Activated CD8-positive, alpha-beta memory T cell treated with anti-CD3 and anti-CD28 coated beads, Interleukin-2, amount 10 ng/mL, durations not matched to agents 7 days and 5 days (primary cell): Measurements from ENCODE around the gene EBF3. TPM values are rescaled to one million over a fixed set of nuclear protein-coding genes. Genes with fewer than 3 reads are reported as not detected.

Experiments
- ATAC-seq: fragments of 150-1000 bp; cut with Tn5 transposase; one replicate; pipeline ENCODE4 v1.10.0; 2021; ENCODE audit warnings: moderate library complexity
- CTCF ChIA-PET: fragments of 350-600 bp; sonication (Branson Sonifier 250); formaldehyde crosslinking; loops from one replicate; lab custom pipeline; 2021; ENCODE audit warnings: antibody characterized with exemption; lab: Charles Lee
- DNase-seq: peaks from one replicate; pipeline ENCODE4 v3.0.0-alpha.2; 2020
- H3K27ac Mint-ChIP-seq: one replicate; pipeline ENCODE4 v1.8.0; 2021; ENCODE audit warnings: mild to moderate bottlenecking, mixed read lengths
- H3K27me3 Mint-ChIP-seq: one replicate; pipeline ENCODE4 v1.8.0; 2021; ENCODE audit warnings: mixed read lengths
- H3K36me3 Mint-ChIP-seq: one replicate; pipeline ENCODE4 v1.8.0; 2021; ENCODE audit warnings: mild to moderate bottlenecking, mixed read lengths
- H3K4me1 Mint-ChIP-seq: one replicate; pipeline ENCODE4 v1.8.0; 2021; ENCODE audit warnings: mixed read lengths
- H3K4me3 Mint-ChIP-seq: one replicate; pipeline ENCODE4 v1.8.0; 2021; ENCODE audit warnings: mild to moderate bottlenecking, moderate library complexity, mixed read lengths
- H3K9me3 Mint-ChIP-seq: one replicate; pipeline ENCODE4 v1.8.0; 2022; ENCODE audit warnings: low read depth, mixed read lengths
- total RNA-seq, 2 experiments: library from RNA; stranded (reverse); gene quantifications; one replicate each; pipeline ENCODE4 v1.2.3, GENCODE V29; 2021

The EBF3 gene
- total RNA-seq, 2 experiments from 2014 or later = not detected

GRCh38 chr10:129854796-129855705 lies 109.0 kb downstream of the EBF3 start:
- H3K9me3 Mint-ChIP-seq = no peaks in the 10 kb centered on the region
- no peaks in the 10 kb centered on the region for H3K36me3 Mint-ChIP-seq
- H3K27me3 Mint-ChIP-seq = no peaks in the 10 kb centered on the region
- CTCF ChIA-PET = no interaction called here
- no peak overlapping the region for H3K4me3 Mint-ChIP-seq
- H3K4me1 Mint-ChIP-seq = no peaks in the 10 kb centered on the region
- no peak for DNase-seq
- H3K27ac Mint-ChIP-seq = no peak overlapping the region
- no peak for ATAC-seq

GRCh38 chr10:129854158-129854557 lies 109.9 kb downstream of the EBF3 start:
- H3K36me3 Mint-ChIP-seq = no peaks in the 10 kb centered on the region
- H3K4me3 Mint-ChIP-seq = no peak overlapping the region
- no peaks in the 10 kb centered on the region for H3K4me1 Mint-ChIP-seq
- no peaks in the 10 kb centered on the region for H3K27me3 Mint-ChIP-seq
- DNase-seq (no peak), ATAC-seq (no peak)
- H3K27ac Mint-ChIP-seq = no peak overlapping the region
- H3K9me3 Mint-ChIP-seq = no peaks in the 10 kb centered on the region
- CTCF ChIA-PET = no interaction called here

GRCh38 chr10:129853562-129853903 lies 110.5 kb downstream of the EBF3 start:
- ATAC-seq = no peak
- Mint-ChIP-seq H3K9me3 (no peaks in the 10 kb centered on the region), H3K27ac (no peak overlapping the region), H3K27me3 (no peaks in the 10 kb centered on the region), H3K4me3 (no peak overlapping the region), H3K4me1 (no peaks in the 10 kb centered on the region), H3K36me3 (no peaks in the 10 kb centered on the region)
- no peak for DNase-seq
- CTCF ChIA-PET = no interaction called here

DNA sequence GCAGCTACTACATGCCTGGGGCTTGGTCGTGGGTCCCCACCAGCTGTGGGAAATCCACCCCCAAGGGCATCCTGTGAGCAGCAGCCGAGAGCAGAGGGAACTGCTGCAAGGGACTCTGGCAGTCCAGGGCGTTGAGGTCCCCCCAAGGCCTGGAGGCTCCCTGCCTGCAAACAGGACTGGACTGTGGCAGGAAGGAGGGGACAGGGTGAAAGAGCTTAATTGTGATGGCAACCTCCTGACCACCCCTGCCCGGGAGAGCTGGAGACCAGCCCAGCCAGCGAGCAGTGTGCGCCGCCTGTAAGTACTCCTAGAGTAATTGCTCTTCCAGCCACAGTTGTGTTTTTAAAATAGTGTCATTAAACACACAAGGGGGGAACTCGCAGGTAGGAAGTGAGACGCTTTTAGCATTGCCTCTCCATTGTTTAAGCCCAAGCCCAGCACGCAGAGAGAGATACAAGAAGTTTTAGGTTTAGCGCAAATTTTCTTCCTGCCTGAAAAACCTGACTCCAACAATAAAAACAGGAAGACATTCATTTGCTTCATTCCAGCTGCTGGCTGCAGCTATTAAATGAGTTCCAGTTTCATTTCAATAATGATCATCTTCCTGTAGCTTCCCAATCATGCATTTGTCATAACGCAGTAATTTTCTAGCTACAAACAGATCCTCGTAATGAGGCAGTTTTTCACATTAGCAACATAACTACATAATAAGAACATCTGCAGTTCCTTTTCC lies 111.1 kb downstream of the EBF3 start:
- Mint-ChIP-seq H3K9me3 (no peaks in the 10 kb centered on the region), H3K27me3 (no peaks in the 10 kb centered on the region), H3K4me1 (no peaks in the 10 kb centered on the region), H3K4me3 (no peak overlapping the region), H3K36me3 (no peaks in the 10 kb centered on the region), H3K27ac (no peak overlapping the region)
- DNase-seq = no peak
- CTCF ChIA-PET = interaction anchor here (0.9 kb wide), 1 partner anchor 43 kb away, joined by 3 read pairs; no protein-coding TSS in a partner anchor
- ATAC-seq = no peak

DNA sequence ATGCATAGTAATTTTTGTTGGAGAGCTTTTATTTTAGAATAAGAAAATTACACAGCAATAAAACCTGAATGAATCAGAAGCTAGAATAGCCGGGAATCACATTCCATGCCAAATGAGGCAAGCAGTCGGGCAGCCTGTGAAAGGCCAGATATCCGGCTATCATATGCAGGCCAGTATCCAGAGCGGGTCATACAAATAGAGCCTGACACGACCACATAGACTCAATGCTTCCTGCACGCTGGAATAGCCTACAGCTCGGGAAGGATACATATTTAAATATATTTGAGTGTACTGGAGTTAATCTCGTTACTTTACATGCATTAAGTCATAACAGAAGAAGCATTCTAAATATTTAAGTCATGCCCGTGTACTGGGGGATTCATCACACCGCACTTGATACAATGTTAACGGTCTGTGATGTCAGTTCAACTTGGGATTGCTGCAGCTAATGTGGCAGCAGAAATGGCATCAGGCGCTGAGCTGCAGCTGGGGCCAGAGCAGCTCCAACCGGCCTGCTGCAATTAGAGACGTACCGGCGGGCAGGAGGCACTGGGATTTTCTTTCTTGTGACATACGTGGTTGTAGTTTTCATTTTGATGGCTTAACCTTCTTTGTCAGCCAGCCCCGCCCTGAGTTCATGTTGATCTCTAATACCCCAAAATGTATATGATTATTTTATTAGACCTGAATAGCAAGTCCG lies 112.0 kb downstream of the EBF3 start:
- H3K27me3 Mint-ChIP-seq = no peaks in the 10 kb centered on the region
- CTCF ChIA-PET = interaction anchor here (0.9 kb wide), 1 partner anchor 44 kb away, joined by 3 read pairs; no protein-coding TSS in a partner anchor
- no peaks in the 10 kb centered on the region for H3K36me3 Mint-ChIP-seq
- H3K9me3 Mint-ChIP-seq = no peaks in the 10 kb centered on the region
- no peak overlapping the region for H3K4me3 Mint-ChIP-seq
- no peaks in the 10 kb centered on the region for H3K4me1 Mint-ChIP-seq
- no peak for ATAC-seq
- DNase-seq = no peak
- H3K27ac Mint-ChIP-seq = no peak overlapping the region

DNA sequence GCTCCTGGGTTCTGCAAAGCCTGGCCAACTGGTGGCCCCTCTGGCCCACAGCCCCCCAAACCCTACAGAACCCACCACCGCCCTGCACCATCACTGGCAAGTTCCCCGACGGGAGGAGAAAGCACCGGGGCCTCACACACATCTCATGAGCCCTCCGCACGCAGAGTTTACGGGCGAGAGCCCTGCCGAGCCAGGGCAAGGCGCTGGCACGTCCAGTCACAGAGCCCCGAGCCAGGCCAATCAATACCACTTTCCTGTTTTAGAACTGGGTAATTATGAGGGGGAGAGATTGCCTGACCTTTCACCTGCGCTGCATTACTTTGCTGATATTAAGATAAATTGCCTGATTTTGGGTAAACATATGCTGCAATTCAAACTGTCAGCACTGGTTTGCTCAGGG lies 113.3 kb downstream of the EBF3 start:
- H3K4me3 Mint-ChIP-seq = no peak overlapping the region
- H3K27ac Mint-ChIP-seq = no peak overlapping the region
- no peaks in the 10 kb centered on the region for H3K27me3 Mint-ChIP-seq
- no peaks in the 10 kb centered on the region for H3K36me3 Mint-ChIP-seq
- ATAC-seq (no peak), DNase-seq (no peak)
- H3K4me1 Mint-ChIP-seq = no peaks in the 10 kb centered on the region
- CTCF ChIA-PET = no interaction called here
- no peaks in the 10 kb centered on the region for H3K9me3 Mint-ChIP-seq

GRCh38 chr10:129850316-129850715 lies 113.8 kb downstream of the EBF3 start:
- CTCF ChIA-PET = no interaction called here
- Mint-ChIP-seq H3K4me1 (no peaks in the 10 kb centered on the region), H3K9me3 (no peaks in the 10 kb centered on the region), H3K4me3 (no peak overlapping the region), H3K27me3 (no peaks in the 10 kb centered on the region), H3K36me3 (no peaks in the 10 kb centered on the region), H3K27ac (no peak overlapping the region)
- DNase-seq (no peak), ATAC-seq (no peak)

GRCh38 chr10:129849853-129850252 lies 114.2 kb downstream of the EBF3 start:
- H3K36me3 Mint-ChIP-seq = no peaks in the 10 kb centered on the region
- ATAC-seq (no peak), DNase-seq (no peak)
- H3K4me3 Mint-ChIP-seq = no peak overlapping the region
- no peak overlapping the region for H3K27ac Mint-ChIP-seq
- CTCF ChIA-PET = no interaction called here
- H3K27me3 Mint-ChIP-seq = no peaks in the 10 kb centered on the region
- H3K9me3 Mint-ChIP-seq = no peaks in the 10 kb centered on the region
- H3K4me1 Mint-ChIP-seq = no peaks in the 10 kb centered on the region

GRCh38 chr10:129849452-129849750 lies 114.7 kb downstream of the EBF3 start:
- Mint-ChIP-seq H3K9me3 (no peaks in the 10 kb centered on the region), H3K4me3 (no peak overlapping the region), H3K27me3 (no peaks in the 10 kb centered on the region), H3K36me3 (no peaks in the 10 kb centered on the region), H3K4me1 (no peaks in the 10 kb centered on the region), H3K27ac (no peak overlapping the region)
- CTCF ChIA-PET = no interaction called here
- ATAC-seq (no peak), DNase-seq (no peak)

GRCh38 chr10:129848696-129849451 lies 115.2 kb downstream of the EBF3 start:
- H3K9me3 Mint-ChIP-seq = no peaks in the 10 kb centered on the region
- H3K4me1 Mint-ChIP-seq = no peaks in the 10 kb centered on the region
- no peaks in the 10 kb centered on the region for H3K36me3 Mint-ChIP-seq
- no peak overlapping the region for H3K27ac Mint-ChIP-seq
- CTCF ChIA-PET = no interaction called here
- no peaks in the 10 kb centered on the region for H3K27me3 Mint-ChIP-seq
- no peak for DNase-seq
- ATAC-seq = no peak
- no peak overlapping the region for H3K4me3 Mint-ChIP-seq

- no peaks in the 10 kb centered on the region for H3K27me3 Mint-ChIP-seq
- ATAC-seq = no peak
- no peaks in the 10 kb centered on the region for H3K4me1 Mint-ChIP-seq
- CTCF ChIA-PET = no interaction called here
- DNase-seq = no peak
- no peak overlapping the region for H3K4me3 Mint-ChIP-seq
- H3K27ac Mint-ChIP-seq = no peak overlapping the region
- no peaks in the 10 kb centered on the region for H3K9me3 Mint-ChIP-seq
- no peaks in the 10 kb centered on the region for H3K36me3 Mint-ChIP-seq
Measured at GRCh38 chr10:129847741-129848483, 116.2 kb downstream of the EBF3 start.

DNA sequence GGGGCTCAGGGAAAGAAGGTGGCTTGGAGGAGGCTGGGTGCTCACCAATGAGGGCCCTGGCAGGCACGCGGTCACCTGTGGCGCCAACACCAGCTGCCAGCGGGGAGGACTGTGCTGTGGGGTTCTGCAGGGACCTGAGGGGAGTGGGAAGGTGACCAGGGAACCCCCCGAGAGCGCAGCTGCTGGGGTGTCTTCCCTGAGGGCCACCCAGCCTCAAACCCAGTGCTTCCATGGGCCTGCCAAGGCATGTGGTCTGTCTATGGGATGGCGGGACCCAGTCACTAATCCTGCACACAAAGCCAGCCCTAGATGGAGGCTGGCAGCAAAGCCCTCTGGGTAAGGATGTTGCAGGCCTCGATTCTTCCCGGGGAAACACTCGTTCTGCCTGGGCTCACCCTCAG lies 117.1 kb downstream of the EBF3 start:
- no peak overlapping the region for H3K4me3 Mint-ChIP-seq
- no peaks in the 10 kb centered on the region for H3K9me3 Mint-ChIP-seq
- ATAC-seq (no peak), DNase-seq (no peak)
- CTCF ChIA-PET = no interaction called here
- no peaks in the 10 kb centered on the region for H3K4me1 Mint-ChIP-seq
- H3K36me3 Mint-ChIP-seq = no peaks in the 10 kb centered on the region
- H3K27me3 Mint-ChIP-seq = no peaks in the 10 kb centered on the region
- no peak overlapping the region for H3K27ac Mint-ChIP-seq
